K562 (cell line): Measurements from ENCODE around the gene MORC1. TPM values are rescaled to one million over a fixed set of nuclear protein-coding genes. Genes with fewer than 3 reads are reported as not detected.

ENCODE experiments used
- ATAC-seq: fragments of 200-7000 bp; cut with Tn5 transposase; 3 replicates; pipeline ENCODE4 v1.9.1; 2020; ENCODE audit warnings: moderate library complexity
- BruUV-seq: library from RNA; stranded (reverse); fragments of 400-500 nt; replicated peaks from 2 replicates; lab custom pipeline; 2021; lab: Mats Ljungman, UMichigan
- CTCF ChIA-PET: fragments of 300-600 bp; formaldehyde crosslinking; extraction: SDS; loops from one replicate; lab custom pipeline; 2021; ENCODE audit warnings: low intra/inter-chr PET ratio; lab: Yijun Ruan, JAX
- POLR2A ChIA-PET: fragments of 300-600, 350-650 bp; sonication (Branson Sonifier 250); formaldehyde crosslinking; extraction: SDS; loops from one replicate; lab custom pipeline; 2021; ENCODE audit warnings: antibody characterized with exemption, inconsistent platforms; lab: Yijun Ruan, JAX
- DNase-seq, 4 experiments: peaks; one replicate each; pipeline versions ENCODE4 v3.0.0 to v3.0.0-alpha.2; 2011 to 2018; ENCODE audit warnings: low spot score in 3 of 4, mixed read lengths in 3 of 4; ENCODE audit errors: extremely low read depth in 1 of 4
- FAIRE-seq: peaks from 2 replicates; lab custom pipeline; 2011; peaks lifted over from hg19 to GRCh38; lab: Jason Lieb, UNC
- H2AFZ ChIP-seq: 2 replicates; pipeline ENCODE4 v1.6.0; 2011; ENCODE audit warnings: low read depth, low read length, control low read depth, inconsistent platforms
- H3K27ac ChIP-seq: fragments of 200-600 bp; 3 replicates; pipeline ENCODE4 v1.8.0; 2011; ENCODE audit warnings: low read depth, mild to moderate bottlenecking, control low read depth, inconsistent platforms, low read length, moderate library complexity, mixed read lengths; ENCODE audit errors: extremely low read depth
- H3K27me3 ChIP-seq, 2 experiments: fragments of 300-600 bp in 1 of 2; 2 replicates in 1 of 2; 3 replicates in 1 of 2; pipeline versions ENCODE4 v1.6.0 to v1.8.0; 2011; ENCODE audit warnings: inconsistent platforms in 2 of 2, low read length in 2 of 2, mild to moderate bottlenecking in 1 of 2, mixed read lengths in 1 of 2, moderate library complexity in 1 of 2; ENCODE audit not compliant: control insufficient read depth in 2 of 2, insufficient read depth in 2 of 2
- H3K36me3 ChIP-seq: fragments of 300-600 bp; 3 replicates; pipeline ENCODE4 v1.8.0; 2011; ENCODE audit warnings: mild to moderate bottlenecking, low read length, inconsistent platforms; ENCODE audit not compliant: control insufficient read depth, insufficient read depth
- H3K4me1 ChIP-seq, 2 experiments: fragments of 200-600 bp in 1 of 2; replicated peaks in 1 of 2; 2 replicates in 1 of 2; 3 replicates in 1 of 2; pipeline versions ENCODE4 v1.5.1 to v1.8.0; 2011; ENCODE audit warnings: inconsistent platforms in 2 of 2, low read length in 2 of 2, mild to moderate bottlenecking in 1 of 2, mixed read lengths in 1 of 2, moderate library complexity in 1 of 2; ENCODE audit not compliant: control insufficient read depth in 2 of 2, insufficient read depth in 2 of 2
- H3K4me2 ChIP-seq: 2 replicates; pipeline ENCODE4 v1.6.1; 2011; ENCODE audit warnings: low read length, control low read depth, inconsistent platforms, mixed read lengths; ENCODE audit not compliant: insufficient read depth
- H3K4me3 ChIP-seq: fragments of 200-600 bp; sonication (generic), shearing (Covaris generic); 2 replicates; pipeline ENCODE4 v1.5.1; 2016; ENCODE audit warnings: control low read depth, inconsistent platforms
- H3K79me2 ChIP-seq: fragments of 200-600 bp; 3 replicates; pipeline ENCODE4 v1.8.0; 2011; ENCODE audit warnings: low read length, inconsistent platforms; ENCODE audit not compliant: control insufficient read depth, insufficient read depth
- H3K9ac ChIP-seq, 2 experiments: 2 replicates each; pipeline versions ENCODE4 v1.6.0 to v1.6.1; 2011; ENCODE audit warnings: low read depth in 2 of 2, low read length in 2 of 2, control low read depth in 1 of 2, inconsistent platforms in 1 of 2, mild to moderate bottlenecking in 1 of 2, mixed read lengths in 1 of 2; ENCODE audit not compliant: insufficient read depth in 1 of 2
- H3K9me1 ChIP-seq: one replicate; pipeline ENCODE4 v1.6.0; 2011; ENCODE audit warnings: inconsistent platforms, mild to moderate bottlenecking, low read length, moderate library complexity; ENCODE audit not compliant: control insufficient read depth, insufficient read depth
- H3K9me3 ChIP-seq: replicated peaks from 2 replicates; pipeline ENCODE4 v1.5.1; 2011; ENCODE audit warnings: low read depth, low read length, inconsistent platforms; ENCODE audit not compliant: control insufficient read depth, insufficient read depth
- H4K20me1 ChIP-seq: replicated peaks from 2 replicates; pipeline ENCODE4 v1.6.1; 2011; ENCODE audit warnings: low read length, inconsistent platforms, mixed read lengths; ENCODE audit not compliant: control insufficient read depth, insufficient read depth
- HMG20B ChIP-seq: fragments of 250-450 bp; sonication (Bioruptor Pico); IDR thresholded peaks from 2 replicates; pipeline ENCODE4 v1.5.0; 2021; ENCODE audit warnings: mild to moderate bottlenecking
- JUND ChIP-seq, 2 experiments: IDR thresholded peaks; 2 replicates in 1 of 2; 3 replicates in 1 of 2; pipeline ENCODE4 v1.6.1; 2011; ENCODE audit warnings: borderline replicate concordance in 2 of 2, low read depth in 2 of 2, low read length in 2 of 2, improper control_type of control experiment in 1 of 2, missing biosample characterization in 1 of 2, missing genetic modification characterization in 1 of 2, missing genetic modification reagents in 1 of 2
- KLF13 ChIP-seq: fragments of 450-650 bp; IDR thresholded peaks from 2 replicates; pipeline ENCODE4 v1.6.1; 2016; ENCODE audit warnings: missing genetic modification characterization, low read depth, mild to moderate bottlenecking, missing compliant biosample characterization, moderate library complexity, borderline replicate concordance
- NFIC ChIP-seq: fragments of 450-650 bp; IDR thresholded peaks from 2 replicates; pipeline ENCODE4 v1.6.1; 2017; ENCODE audit warnings: mild to moderate bottlenecking, inconsistent platforms
- TFAM ChIP-seq: fragments of 250-450 bp; sonication (Bioruptor Pico); conservative IDR thresholded peaks from 2 replicates; pipeline ENCODE4 v1.5.0; 2021; ENCODE audit warnings: mild to moderate bottlenecking, moderate library complexity
- ZC3H4 ChIP-seq: sonication (generic); formaldehyde crosslinking; IDR thresholded peaks from 2 replicates; pipeline ENCODE4 v1.9.0; 2021; ENCODE audit warnings: missing genetic modification reagents, borderline replicate concordance
- ZNF23 ChIP-seq: fragments of 250-450 bp; sonication (Bioruptor Pico); IDR thresholded peaks from 2 replicates; pipeline ENCODE4 v1.4.0; 2020; ENCODE audit warnings: mild to moderate bottlenecking
- WGBS: fragments of 100-300 bp; shearing (Covaris generic); methylation state at CpG from one replicate; pipeline ENCODE4 v1.1.6; 2016; ENCODE audit warnings: low coverage, mixed read lengths; ENCODE audit not compliant: insufficient coverage; ENCODE audit errors: missing lambda C conversion rate; 5-methylcytosine and 5-hydroxymethylcytosine counted together
- in situ Hi-C: fragments of 300-500 bp; cut with MboI; formaldehyde crosslinking; loops from 4 replicates; pipeline ENCODE4 v1.15.0; 2018; ENCODE audit warnings: inconsistent platforms, mixed read lengths
- intact Hi-C: fragments of 100-400 bp; cut with micrococcal nuclease; formaldehyde crosslinking; loops from 2 replicates; pipeline ENCODE4 v1.14.2; 2022
- polyA plus RNA-seq, 8 experiments: library from polyadenylated mRNA; depleted of rRNA in 4 of 8; stranded (reverse) in 5 of 8; unstranded in 3 of 8; fragments of >200 nt; fragmentation: Nextera tagmentation in 2 of 8; fragmentation: Illumina TruSeq in 1 of 8; extraction: Ambion mirVana in 2 of 8; extraction: Trizol in 1 of 8; gene quantifications; 2 replicates each; pipeline versions ENCODE4 v1.2.1 to v1.2.3, GENCODE V29; 2011 to 2014; ENCODE audit warnings: inconsistent platforms in 1 of 8, missing spikeins in 1 of 8
- total RNA-seq, 7 experiments: library from RNA; depleted of rRNA in 6 of 7; stranded (reverse); fragments of >200 nt in 6 of 7; fragmentation: Illumina TruSeq in 2 of 7; extraction: Trizol in 2 of 7; gene quantifications; 2 replicates each; pipeline versions ENCODE4 v1.2.1 to v1.2.3, GENCODE V29; 2011 to 2021; ENCODE audit warnings: low replicate concordance in 1 of 7

MORC1 gene
- total and polyA plus RNA-seq, 9 of the 15 experiments (the other 6 are each of a cell fraction or from before 2014, with no cell fraction given): 0.08 to 0.41 (median 0.30) TPM; not detected in 1

DNA sequence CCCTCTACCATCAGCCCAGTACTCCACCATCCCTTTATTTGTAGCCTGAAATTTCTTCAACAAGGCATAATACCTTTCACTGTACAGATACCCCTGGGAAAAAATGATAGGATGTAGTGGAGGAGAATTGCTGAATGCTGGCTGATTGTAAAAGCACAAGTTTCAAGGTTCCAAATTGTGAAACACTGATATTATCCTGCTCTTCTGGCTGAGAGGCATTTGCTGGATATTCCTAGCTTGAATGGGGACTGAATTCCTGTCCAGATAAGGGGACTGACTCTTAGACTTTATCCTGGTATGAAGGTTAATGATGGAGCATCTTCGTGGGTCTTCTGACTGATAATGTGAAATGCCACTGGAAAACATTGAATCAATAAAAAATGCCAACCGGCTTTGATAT lies 9.6 kb upstream of the MORC1 start:
- Histone ChIP-seq H2AFZ (no peak overlapping the region), H3K36me3 (no peaks in the 10 kb centered on the region), H3K27me3 (no peaks in the 10 kb centered on the region), H3K9me1 (no peaks in the 10 kb centered on the region), H3K9me3 (no peaks in the 10 kb centered on the region), H3K4me1 (no peaks in the 10 kb centered on the region), H3K27ac (no peak overlapping the region), H3K4me2 (no peak overlapping the region), H3K4me3 (no peak overlapping the region), H3K9ac (no peak overlapping the region), H4K20me1 (no peaks in the 10 kb centered on the region), H3K79me2 (no peaks in the 10 kb centered on the region)
- in situ Hi-C loops: no loop called here
- FAIRE-seq: no peak
- intact Hi-C loops: no loop called here
- no TSS peak for BruUV-seq
- 0% methylated on average over 2 of the region's 2 CpGs for WGBS
- ChIA-PET POLR2A (no interaction called here), CTCF (no interaction called here)
- no peak for ATAC-seq
- DNase-seq: no peak
- TF ChIP-seq ZC3H4 (CRISPR knock-in tag): no peak
- no peak for TF ChIP-seq TFAM (CRISPR knock-in tag)

DNA sequence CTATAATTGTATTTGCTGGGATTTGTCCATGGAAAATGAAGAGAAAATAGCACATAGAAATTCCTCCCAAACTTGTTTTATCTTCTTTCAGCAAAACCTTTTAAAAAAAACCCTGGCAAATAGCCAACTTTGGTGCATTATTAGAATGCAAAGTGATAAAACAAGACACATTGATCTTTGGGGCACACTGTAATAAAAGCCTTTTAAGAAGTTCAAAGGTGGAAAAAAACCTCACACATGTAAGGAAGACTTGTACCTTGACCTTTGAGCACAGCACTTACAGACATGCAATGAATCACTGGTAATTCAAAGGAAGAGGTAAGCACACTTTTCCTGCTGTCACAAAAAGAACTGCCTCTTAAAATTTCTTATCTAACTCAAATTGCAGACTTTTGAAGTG lies 8.0 kb upstream of the MORC1 start:
- Histone ChIP-seq H3K79me2 (no peaks in the 10 kb centered on the region), H3K9me3 (no peaks in the 10 kb centered on the region), H3K27ac (no peak overlapping the region), H3K27me3 (no peaks in the 10 kb centered on the region), H3K9me1 (no peaks in the 10 kb centered on the region), H4K20me1 (no peaks in the 10 kb centered on the region), H3K4me3 (no peak overlapping the region)
- ChIA-PET CTCF (no interaction called here), POLR2A (no interaction called here)
- FAIRE-seq (no peak), ATAC-seq (no peak), DNase-seq (no peak)
- intact Hi-C loops: no loop called here
- no peak for TF ChIP-seq ZNF23 (CRISPR knock-in tag)
- TF ChIP-seq JUND (IDR thresholded peaks at IDR 0.05; ENCODE audit: borderline replicate concordance, low read depth, low read length): no peak
- TF ChIP-seq JUND (tag; IDR thresholded peaks at IDR 0.05; ENCODE audit: borderline replicate concordance, low read depth, low read length): no peak
- TF ChIP-seq KLF13 (tag): no peak
- no peak for TF ChIP-seq HMG20B (CRISPR knock-in tag)
- peak; percentile 59; the same call in 1 of the 2 replicates for TF ChIP-seq NFIC
- TF ChIP-seq, all 486 proteins: peak for 1
- Histone ChIP-seq H3K4me1 (no peaks in the 10 kb centered on the region), H3K9ac (no peak overlapping the region), H3K36me3 (no peaks in the 10 kb centered on the region), H3K4me2 (no peak overlapping the region), H2AFZ (no peak overlapping the region)
- no TSS peak for BruUV-seq
- in situ Hi-C loops: no loop called here
